ENCODE data around the gene ADPRH.

DNA sequence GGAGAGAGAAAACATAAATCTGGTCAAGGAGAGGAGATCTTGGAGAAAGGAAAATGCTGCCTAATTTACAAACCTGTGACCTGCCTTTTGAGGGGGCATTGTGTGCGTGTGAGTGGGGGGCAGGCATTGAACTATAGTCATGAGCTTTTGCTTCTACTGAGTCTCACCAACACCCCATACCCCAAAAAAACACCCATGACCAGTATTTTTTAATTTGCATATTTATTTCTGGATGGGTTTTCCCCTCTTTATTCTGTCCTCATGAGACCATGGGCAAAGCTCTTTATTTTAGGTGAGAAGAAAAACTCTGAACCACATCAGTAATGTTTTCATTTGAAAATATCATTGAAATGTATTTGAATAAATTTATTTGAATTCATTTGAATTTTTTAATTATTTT is 40.5 kb upstream of the ADPRH start:
- TF ChIP-seq CTCF (IDR thresholded peaks at IDR 0.05) (no peak), NR2C2 (CRISPR knock-in tag; IDR thresholded peaks at IDR 0.05) (no peak), ZNF121 (CRISPR knock-in tag; IDR thresholded peaks at IDR 0.05) (no peak), JUN (CRISPR knock-in tag; IDR thresholded peaks at IDR 0.05) (no peak)
